Brain microvascular endothelial cell (primary cell): ENCODE measurements around the gene RAB4B.

Experiments
- DNase-seq: peaks from one replicate; pipeline ENCODE4 v3.0.0-alpha.2; 2020
- H3K27ac ChIP-seq: fragments of 250-450 bp; sonication (Bioruptor Pico); 2 replicates; pipeline ENCODE4 v1.5.1; 2020; ENCODE audit warnings: mild to moderate bottlenecking, moderate library complexity
- H3K27me3 ChIP-seq: fragments of 250-450 bp; sonication (Bioruptor Pico); replicated peaks from 2 replicates; pipeline ENCODE4 v1.5.1; 2020; ENCODE audit warnings: mild to moderate bottlenecking
- H3K36me3 ChIP-seq: fragments of 250-450 bp; sonication (Bioruptor Pico); replicated peaks from 2 replicates; pipeline ENCODE4 v1.5.1; 2020; ENCODE audit warnings: mild to moderate bottlenecking
- H3K4me3 ChIP-seq: 2 replicates; pipeline ENCODE4 v1.5.1; 2011; ENCODE audit warnings: low read depth, mild to moderate bottlenecking, control low read depth, low read length, moderate library complexity
- CTCF ChIP-seq: IDR thresholded peaks from 2 replicates; pipeline ENCODE4 v1.5.1; 2011; ENCODE audit warnings: low read depth, mild to moderate bottlenecking, moderate library complexity, low read length, control low read depth, inconsistent platforms; ENCODE audit errors: missing control alignments
- in situ Hi-C: cut with HindIII; loops from 2 replicates; pipeline ENCODE4 v1.10.0; 2017; ENCODE audit warnings: low sequenced_read_pairs, low pct_ligation_motif_present

The RAB4B gene

GRCh38 chr19:40806423-40807146, 28.5 kb downstream of the RAB4B start:
- DNase-seq, result peak; percentile 97
- in situ Hi-C loops, result no loop called here
- H3K36me3 ChIP-seq, result peaks cover 47% of the 10 kb centered on the region
- H3K4me3 ChIP-seq, result peak overlapping the region; percentile 24
- TF ChIP-seq CTCF, result peak; percentile 97
- no peaks in the 10 kb centered on the region for H3K27me3 ChIP-seq
- H3K27ac ChIP-seq, result peak overlapping the region; percentile 71

- in situ Hi-C loops, result no loop called here
Measured at GRCh38 chr19:40807147-40808020, 29.3 kb downstream of the RAB4B start.

GRCh38 chr19:40808021-40808325, 29.9 kb downstream of the RAB4B start:
- Histone ChIP-seq H3K36me3 (peaks cover 43% of the 10 kb centered on the region), H3K27ac (no peak overlapping the region)

More at GRCh38 chr19:40807147-40808020, 29.3 kb downstream of the RAB4B start:
- DNase-seq, result no peak
- H3K36me3 ChIP-seq, result peaks cover 43% of the 10 kb centered on the region
- peak; percentile 57 for TF ChIP-seq CTCF
- H3K4me3 ChIP-seq, result no peak overlapping the region
- no peaks in the 10 kb centered on the region for H3K27me3 ChIP-seq
- H3K27ac ChIP-seq, result peak overlapping the region; percentile 71

GRCh38 chr19:40808497-40808896, 30.4 kb downstream of the RAB4B start:
- in situ Hi-C loops, result no loop called here
- TF ChIP-seq CTCF, result no peak
- no peak overlapping the region for H3K27ac ChIP-seq

More at GRCh38 chr19:40808021-40808325, 29.9 kb downstream of the RAB4B start:
- H3K27me3 ChIP-seq, result no peaks in the 10 kb centered on the region
- no peak for DNase-seq
- no peak for TF ChIP-seq CTCF
- in situ Hi-C loops, result no loop called here
- no peak overlapping the region for H3K4me3 ChIP-seq

GRCh38 chr19:40809358-40810086, 31.5 kb downstream of the RAB4B start:
- TF ChIP-seq CTCF, result no peak
- peaks cover 37% of the 10 kb centered on the region for H3K36me3 ChIP-seq
- no peak overlapping the region for H3K27ac ChIP-seq
- DNase-seq, result no peak
- H3K27me3 ChIP-seq, result no peaks in the 10 kb centered on the region
- H3K4me3 ChIP-seq, result no peak overlapping the region
- in situ Hi-C loops, result no loop called here

More at GRCh38 chr19:40808497-40808896, 30.4 kb downstream of the RAB4B start:
- H3K27me3 ChIP-seq, result no peaks in the 10 kb centered on the region
- DNase-seq, result no peak
- H3K36me3 ChIP-seq, result peaks cover 43% of the 10 kb centered on the region
- H3K4me3 ChIP-seq, result no peak overlapping the region
